SK-N-SH (cell line): Measurements from ENCODE around the gene TRIM8. TPM values are rescaled to one million over a fixed set of nuclear protein-coding genes. Genes with fewer than 3 reads are reported as not detected.

Experiments used
- CTCF ChIA-PET: fragments of 300-600, 350-600 bp; formaldehyde crosslinking; extraction: SDS; loops from one replicate; lab custom pipeline; 2021; lab: Yijun Ruan, JAX
- POLR2A ChIA-PET: fragments of 350-600 bp; sonication (Branson Sonifier 250); formaldehyde crosslinking; extraction: SDS; loops from one replicate; lab custom pipeline; 2020; ENCODE audit warnings: antibody characterized with exemption, inconsistent platforms; lab: Yijun Ruan, JAX
- DNase-seq: peaks from one replicate; pipeline ENCODE4 v3.0.0; 2012
- H2AFZ ChIP-seq: fragments of 200-600 bp; sonication (generic); 2 replicates; pipeline ENCODE4 v1.8.1; 2016; ENCODE audit warnings: antibody characterized with exemption, mild to moderate bottlenecking, low read depth
- H3F3A ChIP-seq: fragments of 200-600 bp; sonication (generic); replicated peaks from 2 replicates; pipeline ENCODE3; 2016; ENCODE audit warnings: antibody characterized with exemption, mild to moderate bottlenecking; ENCODE audit not compliant: insufficient read depth
- H3K27ac ChIP-seq, 2 experiments: fragments of 200-500 bp in 1 of 2; fragments of 200-600 bp in 1 of 2; sonication (Bioruptor generic) in 1 of 2; sonication (generic), shearing (Covaris generic) in 1 of 2; 2 replicates each; pipeline versions ENCODE4 v1.5.1 to v1.6.1; 2014 to 2016; ENCODE audit warnings: low read depth in 2 of 2, inconsistent platforms in 1 of 2, low read length in 1 of 2, mild to moderate bottlenecking in 1 of 2, mixed read lengths in 1 of 2
- H3K27me3 ChIP-seq: fragments of 200-600 bp; sonication (generic), shearing (Covaris generic); 2 replicates; pipeline ENCODE4 v1.6.1; 2016; ENCODE audit warnings: mixed run types; ENCODE audit not compliant: insufficient read depth
- H3K36me3 ChIP-seq, 2 experiments: fragments of 200-500 bp in 1 of 2; fragments of 200-600 bp in 1 of 2; sonication (Bioruptor generic) in 1 of 2; sonication (generic) in 1 of 2; replicated peaks in 1 of 2; 2 replicates each; pipeline versions ENCODE3 to v1.5.1; 2014 to 2016; ENCODE audit warnings: low read length in 1 of 2, mild to moderate bottlenecking in 1 of 2; ENCODE audit not compliant: insufficient read depth in 2 of 2, control insufficient read depth in 1 of 2
- H3K4me1 ChIP-seq, 2 experiments: fragments of 200-500 bp in 1 of 2; fragments of 200-600 bp in 1 of 2; sonication (Bioruptor generic) in 1 of 2; sonication (generic), shearing (Covaris generic) in 1 of 2; 2 replicates each; pipeline versions ENCODE4 v1.5.1 to v1.6.1; 2014 to 2016; ENCODE audit warnings: low read depth in 1 of 2, low read length in 1 of 2, mixed run types in 1 of 2; ENCODE audit not compliant: insufficient read depth in 2 of 2, control insufficient read depth in 1 of 2
- H3K4me2 ChIP-seq: fragments of 200-600 bp; sonication (generic), shearing (Covaris generic); 2 replicates; pipeline ENCODE4 v1.6.1; 2017; ENCODE audit warnings: mixed run types
- H3K4me3 ChIP-seq, 2 experiments: fragments of 200-500 bp in 1 of 2; fragments of 200-600 bp in 1 of 2; sonication (Bioruptor generic) in 1 of 2; sonication (generic), shearing (Covaris generic) in 1 of 2; 2 replicates each; pipeline versions ENCODE4 v1.5.1 to v1.8.1; 2014 to 2016; ENCODE audit warnings: low read depth in 2 of 2, inconsistent platforms in 1 of 2, low read length in 1 of 2, mild to moderate bottlenecking in 1 of 2, mixed read lengths in 1 of 2, moderate library complexity in 1 of 2
- H3K79me2 ChIP-seq: fragments of 200-600 bp; sonication (generic); 2 replicates; pipeline ENCODE4 v1.8.1; 2017; ENCODE audit warnings: mild to moderate bottlenecking; ENCODE audit not compliant: insufficient read depth
- H3K9ac ChIP-seq: fragments of 200-600 bp; sonication (generic); 2 replicates; pipeline ENCODE4 v1.6.1; 2017; ENCODE audit warnings: mixed run types
- H3K9me2 ChIP-seq: fragments of 200-600 bp; sonication (generic); 2 replicates; pipeline ENCODE4 v1.6.1; 2017; ENCODE audit warnings: mixed run types
- H3K9me3 ChIP-seq: fragments of 200-600 bp; sonication (generic); 2 replicates; pipeline ENCODE4 v1.6.1; 2017; ENCODE audit warnings: mixed run types, mild to moderate bottlenecking, moderate library complexity
- H4K20me1 ChIP-seq: fragments of 200-600 bp; sonication (generic); 2 replicates; pipeline ENCODE4 v1.6.1; 2017; ENCODE audit warnings: mild to moderate bottlenecking, mixed run types; ENCODE audit not compliant: insufficient read depth
- ELF1 ChIP-seq: IDR thresholded peaks from 2 replicates; pipeline ENCODE4 v1.4.0; 2012
- EP300 ChIP-seq, 2 experiments: IDR thresholded peaks; 2 replicates each; pipeline versions ENCODE4 v1.4.0 to v1.6.1; 2012; ENCODE audit warnings: borderline replicate concordance in 1 of 2, low read depth in 1 of 2, low read length in 1 of 2
- FOSL2 ChIP-seq: IDR thresholded peaks from 2 replicates; pipeline ENCODE4 v1.4.0; 2012; ENCODE audit warnings: low read depth, mild to moderate bottlenecking, moderate library complexity, borderline replicate concordance
- FOXJ3 ChIP-seq: sonication (generic); formaldehyde crosslinking; IDR thresholded peaks from 2 replicates; pipeline ENCODE4 v1.5.1; 2020; ENCODE audit warnings: mild to moderate bottlenecking, missing genetic modification reagents
- FOXM1 ChIP-seq: IDR thresholded peaks from 2 replicates; pipeline ENCODE4 v1.4.0; 2012; ENCODE audit warnings: low read depth, mild to moderate bottlenecking
- GABPA ChIP-seq: IDR thresholded peaks from 2 replicates; pipeline ENCODE4 v1.4.0; 2012; ENCODE audit warnings: low read depth, mild to moderate bottlenecking
- JUND ChIP-seq: IDR thresholded peaks from 2 replicates; pipeline ENCODE4 v1.4.0; 2012
- MEF2A ChIP-seq: IDR thresholded peaks from 2 replicates; pipeline ENCODE4 v1.4.0; 2012; ENCODE audit warnings: low read depth, borderline replicate concordance
- MXI1 ChIP-seq: IDR thresholded peaks from 2 replicates; pipeline ENCODE4 v1.6.1; 2012; ENCODE audit warnings: mild to moderate bottlenecking, low read depth, low read length, improper control_type of control experiment
- NRF1 ChIP-seq: IDR thresholded peaks from 2 replicates; pipeline ENCODE4 v1.6.1; 2012; ENCODE audit warnings: low read depth, mild to moderate bottlenecking, low read length
- RAD21 ChIP-seq: IDR thresholded peaks from 2 replicates; pipeline ENCODE4 v1.6.1; 2012; ENCODE audit warnings: mild to moderate bottlenecking, low read length
- RXRA ChIP-seq: IDR thresholded peaks from 2 replicates; pipeline ENCODE4 v1.4.0; 2012; ENCODE audit warnings: low read depth, mild to moderate bottlenecking, borderline replicate concordance
- SIN3A ChIP-seq: IDR thresholded peaks from 2 replicates; pipeline ENCODE4 v1.6.1; 2012; ENCODE audit warnings: low read depth, mild to moderate bottlenecking, low read length, moderate library complexity, borderline replicate concordance
- SMC3 ChIP-seq: IDR thresholded peaks from 2 replicates; pipeline ENCODE4 v1.6.1; 2012; ENCODE audit warnings: low read depth, low read length, improper control_type of control experiment
- TCF12 ChIP-seq: IDR thresholded peaks from 2 replicates; pipeline ENCODE4 v1.4.0; 2012
- YY1 ChIP-seq: IDR thresholded peaks from 2 replicates; pipeline ENCODE4 v1.4.0; 2012; ENCODE audit warnings: low read depth, mild to moderate bottlenecking
- WGBS: methylation state at CpG from one replicate; pipeline ENCODE4 v1.1.6; 2017; ENCODE audit warnings: low lambda C conversion rate; 5-methylcytosine and 5-hydroxymethylcytosine counted together
- polyA plus RNA-seq, 3 experiments: library from polyadenylated mRNA; depleted of rRNA; stranded (reverse); fragments of >200 nt; gene quantifications; 2 replicates each; pipeline ENCODE4 v1.2.3, GENCODE V29; 2012
- TF ChIP-seq, protein P1 (sequence below): IDR thresholded peaks from 2 replicates; pipeline ENCODE4 v1.4.0; 2012; ENCODE audit warnings: low read depth, borderline replicate concordance
- TF ChIP-seq, protein P2 (sequence below): fragments of 150-350 bp; IDR thresholded peaks from 2 replicates; pipeline ENCODE4 v1.6.1; 2016; ENCODE audit warnings: mild to moderate bottlenecking, low read depth, low read length
- TF ChIP-seq, protein P3 (sequence below): fragments of 200-600 bp; sonication (generic); IDR thresholded peaks from 2 replicates; pipeline ENCODE4 v1.6.1; 2017; ENCODE audit warnings: antibody characterized with exemption, mild to moderate bottlenecking, moderate library complexity

The TRIM8 gene
- polyA plus RNA-seq, 1 of the 3 experiments (the other 2 are of a cell fraction): 108 TPM

DNA sequence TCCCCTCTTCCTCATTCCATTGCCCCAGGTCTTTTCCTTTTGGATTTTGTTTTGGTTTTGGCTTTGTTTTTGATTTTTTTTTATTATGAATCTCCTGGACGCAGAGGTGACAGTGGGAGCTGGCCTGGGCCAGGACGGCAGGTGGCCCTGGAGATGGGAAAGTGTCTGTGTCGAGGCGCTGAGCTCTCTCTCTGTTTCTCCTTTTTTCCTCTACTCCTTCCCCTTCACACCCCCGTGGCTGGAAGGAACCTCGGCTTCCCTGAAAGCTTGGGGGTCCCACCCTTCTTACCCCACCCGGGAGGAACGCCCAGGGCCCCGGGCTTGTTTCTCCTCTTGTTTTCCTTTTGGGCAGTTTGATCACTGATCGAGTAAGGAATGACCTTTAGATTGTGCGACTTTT, 13.2 kb downstream of the TRIM8 start:
- Histone ChIP-seq H3F3A (peaks cover 20% of the 10 kb centered on the region), H3K36me3 (peaks cover 19 to 47% of the 10 kb centered on the region in 2 experiments), H4K20me1 (peaks cover 34% of the 10 kb centered on the region), H3K4me1 (peaks cover 0 to 15% of the 10 kb centered on the region in 2 experiments; a peak in 1 of 4 replicates), H3K4me3 (no peak overlapping the region), H2AFZ (no peak overlapping the region), H3K9me3 (no peaks in the 10 kb centered on the region), H3K27me3 (no peaks in the 10 kb centered on the region), H3K27ac (no peak overlapping the region), H3K79me2 (peaks cover 34% of the 10 kb centered on the region), H3K9ac (no peak overlapping the region), H3K9me2 (no peaks in the 10 kb centered on the region), H3K4me2 (no peak overlapping the region)
- ChIA-PET CTCF (interaction anchor here (1.6 kb wide), 1 partner anchor 57 kb away, joined by 3 read pairs; the partner anchor contains the start of gene SFXN2), POLR2A (no interaction called here)
- WGBS: 92% methylated on average over 11 of the region's 11 CpGs
- no peak for DNase-seq
- no peak for TF ChIP-seq SIN3A
- no peak for TF ChIP-seq MXI1
- TF ChIP-seq, protein P1, sequence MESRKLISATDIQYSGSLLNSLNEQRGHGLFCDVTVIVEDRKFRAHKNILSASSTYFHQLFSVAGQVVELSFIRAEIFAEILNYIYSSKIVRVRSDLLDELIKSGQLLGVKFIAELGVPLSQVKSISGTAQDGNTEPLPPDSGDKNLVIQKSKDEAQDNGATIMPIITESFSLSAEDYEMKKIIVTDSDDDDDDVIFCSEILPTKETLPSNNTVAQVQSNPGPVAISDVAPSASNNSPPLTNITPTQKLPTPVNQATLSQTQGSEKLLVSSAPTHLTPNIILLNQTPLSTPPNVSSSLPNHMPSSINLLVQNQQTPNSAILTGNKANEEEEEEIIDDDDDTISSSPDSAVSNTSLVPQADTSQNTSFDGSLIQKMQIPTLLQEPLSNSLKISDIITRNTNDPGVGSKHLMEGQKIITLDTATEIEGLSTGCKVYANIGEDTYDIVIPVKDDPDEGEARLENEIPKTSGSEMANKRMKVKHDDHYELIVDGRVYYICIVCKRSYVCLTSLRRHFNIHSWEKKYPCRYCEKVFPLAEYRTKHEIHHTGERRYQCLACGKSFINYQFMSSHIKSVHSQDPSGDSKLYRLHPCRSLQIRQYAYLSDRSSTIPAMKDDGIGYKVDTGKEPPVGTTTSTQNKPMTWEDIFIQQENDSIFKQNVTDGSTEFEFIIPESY: no peak
- no peak for TF ChIP-seq ELF1
- TF ChIP-seq SMC3: no peak
- TF ChIP-seq FOSL2: no peak
- TF ChIP-seq FOXM1: no peak
- no peak for TF ChIP-seq NRF1
- no peak for TF ChIP-seq RXRA
- TF ChIP-seq, protein P2, sequence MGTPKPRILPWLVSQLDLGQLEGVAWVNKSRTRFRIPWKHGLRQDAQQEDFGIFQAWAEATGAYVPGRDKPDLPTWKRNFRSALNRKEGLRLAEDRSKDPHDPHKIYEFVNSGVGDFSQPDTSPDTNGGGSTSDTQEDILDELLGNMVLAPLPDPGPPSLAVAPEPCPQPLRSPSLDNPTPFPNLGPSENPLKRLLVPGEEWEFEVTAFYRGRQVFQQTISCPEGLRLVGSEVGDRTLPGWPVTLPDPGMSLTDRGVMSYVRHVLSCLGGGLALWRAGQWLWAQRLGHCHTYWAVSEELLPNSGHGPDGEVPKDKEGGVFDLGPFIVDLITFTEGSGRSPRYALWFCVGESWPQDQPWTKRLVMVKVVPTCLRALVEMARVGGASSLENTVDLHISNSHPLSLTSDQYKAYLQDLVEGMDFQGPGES: no peak
- no peak for TF ChIP-seq TCF12
- no peak for TF ChIP-seq RAD21
- TF ChIP-seq, protein P3, sequence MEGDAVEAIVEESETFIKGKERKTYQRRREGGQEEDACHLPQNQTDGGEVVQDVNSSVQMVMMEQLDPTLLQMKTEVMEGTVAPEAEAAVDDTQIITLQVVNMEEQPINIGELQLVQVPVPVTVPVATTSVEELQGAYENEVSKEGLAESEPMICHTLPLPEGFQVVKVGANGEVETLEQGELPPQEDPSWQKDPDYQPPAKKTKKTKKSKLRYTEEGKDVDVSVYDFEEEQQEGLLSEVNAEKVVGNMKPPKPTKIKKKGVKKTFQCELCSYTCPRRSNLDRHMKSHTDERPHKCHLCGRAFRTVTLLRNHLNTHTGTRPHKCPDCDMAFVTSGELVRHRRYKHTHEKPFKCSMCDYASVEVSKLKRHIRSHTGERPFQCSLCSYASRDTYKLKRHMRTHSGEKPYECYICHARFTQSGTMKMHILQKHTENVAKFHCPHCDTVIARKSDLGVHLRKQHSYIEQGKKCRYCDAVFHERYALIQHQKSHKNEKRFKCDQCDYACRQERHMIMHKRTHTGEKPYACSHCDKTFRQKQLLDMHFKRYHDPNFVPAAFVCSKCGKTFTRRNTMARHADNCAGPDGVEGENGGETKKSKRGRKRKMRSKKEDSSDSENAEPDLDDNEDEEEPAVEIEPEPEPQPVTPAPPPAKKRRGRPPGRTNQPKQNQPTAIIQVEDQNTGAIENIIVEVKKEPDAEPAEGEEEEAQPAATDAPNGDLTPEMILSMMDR: no peak
- no peak for TF ChIP-seq FOXJ3 (CRISPR knock-in tag)
- no peak for TF ChIP-seq JUND
- TF ChIP-seq GABPA: no peak
- no peak for TF ChIP-seq MEF2A
- TF ChIP-seq EP300 (IDR thresholded peaks at IDR 0.05; ENCODE audit: borderline replicate concordance in 1 of 2, low read depth in 1 of 2, low read length in 1 of 2): no peak
- TF ChIP-seq YY1: no peak
